ENCODE data around the gene PDE1C. TPM values are rescaled to one million over a fixed set of nuclear protein-coding genes. Genes with fewer than 3 reads are reported as not detected.

The PDE1C gene
- total RNA-seq, 1 experiment from 2014 or later: not detected

DNA sequence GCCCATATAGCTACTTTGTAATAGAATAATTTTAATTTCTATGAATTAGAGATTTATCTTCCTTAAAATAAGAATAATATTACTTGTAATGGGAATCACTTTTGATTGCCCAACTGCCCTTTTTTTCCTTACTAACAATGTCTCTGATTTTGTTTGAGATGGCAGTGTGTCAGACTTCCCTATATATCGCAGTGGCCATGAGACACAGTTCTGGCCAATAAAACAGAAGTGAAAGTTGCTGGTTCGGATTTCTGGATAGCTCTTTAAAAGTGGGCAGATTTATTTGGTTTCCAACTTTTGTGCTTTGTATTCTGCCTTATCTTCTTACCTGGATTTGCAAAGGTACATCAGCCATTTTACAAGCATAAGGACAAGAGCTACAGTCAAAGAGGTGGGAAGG, 213.0 kb downstream of the PDE1C start:
- TF ChIP-seq CTCF (conservative IDR thresholded peaks at IDR 0.05; ENCODE audit: low read depth, low read length): no peak
- TF ChIP-seq EZH2 (IDR thresholded peaks at IDR 0.05; ENCODE audit: borderline replicate concordance, low read depth, low read length, poor library complexity, severe bottlenecking): no peak
- Histone ChIP-seq H3K4me1 (ENCODE audit: insufficient read depth, low read length, poor library complexity, severe bottlenecking) (no peaks in the 10 kb centered on the region), H3K9me3 (ENCODE audit: low read depth, low read length, poor library complexity, severe bottlenecking) (no peaks in the 10 kb centered on the region), H3K27me3 (replicated peaks; ENCODE audit: insufficient read depth, low read depth, low read length, poor library complexity) (peaks cover 2% of the 10 kb centered on the region), H3K36me3 (ENCODE audit: insufficient read depth, low read length, poor library complexity, severe bottlenecking) (no peaks in the 10 kb centered on the region), H3K27ac (ENCODE audit: low read depth, low read length, poor library complexity, severe bottlenecking) (no peak overlapping the region), H3K4me3 (ENCODE audit: low read depth, low read length, poor library complexity, severe bottlenecking) (no peak overlapping the region)
- intact Hi-C loops (cut with micrococcal nuclease; ENCODE audit: unreplicated experiment): no loop called here
- no TSS peak for BruUV-seq (replicated peaks)
- ChIA-PET POLR2A (ENCODE audit: low non-redundant PET) (no interaction called here), CTCF (interaction anchor here (0.6 kb wide), 1 partner anchor 203 kb away, joined by 6 read pairs; no protein-coding TSS in a partner anchor)
- no peak for DNase-seq (ENCODE audit: low spot score)

DNA sequence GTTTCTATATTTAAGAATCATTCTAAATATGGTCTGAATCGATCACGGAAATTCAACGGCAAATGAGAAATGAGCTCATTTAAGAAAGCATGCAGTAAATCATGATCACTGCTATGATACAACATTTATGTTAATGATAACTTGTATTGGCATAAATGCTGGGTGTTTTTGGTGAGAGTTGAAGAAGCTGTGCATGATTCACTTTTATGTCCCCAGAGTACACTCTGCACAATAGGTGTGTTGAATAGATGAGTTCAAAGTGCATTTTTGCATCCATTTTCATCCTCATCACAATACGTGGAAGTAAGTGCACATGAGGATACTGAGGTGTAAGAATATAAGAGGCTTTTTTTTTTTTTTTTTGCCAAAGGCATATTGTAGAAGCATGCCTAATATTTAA, 213.9 kb downstream of the PDE1C start:
- ChIA-PET POLR2A (ENCODE audit: low non-redundant PET) (no interaction called here), CTCF (interaction anchor here (0.6 kb wide), 1 partner anchor 204 kb away, joined by 6 read pairs; no protein-coding TSS in a partner anchor)
- TF ChIP-seq CTCF (conservative IDR thresholded peaks at IDR 0.05; ENCODE audit: low read depth, low read length) (no peak), EZH2 (IDR thresholded peaks at IDR 0.05; ENCODE audit: borderline replicate concordance, low read depth, low read length, poor library complexity, severe bottlenecking) (no peak)

DNA sequence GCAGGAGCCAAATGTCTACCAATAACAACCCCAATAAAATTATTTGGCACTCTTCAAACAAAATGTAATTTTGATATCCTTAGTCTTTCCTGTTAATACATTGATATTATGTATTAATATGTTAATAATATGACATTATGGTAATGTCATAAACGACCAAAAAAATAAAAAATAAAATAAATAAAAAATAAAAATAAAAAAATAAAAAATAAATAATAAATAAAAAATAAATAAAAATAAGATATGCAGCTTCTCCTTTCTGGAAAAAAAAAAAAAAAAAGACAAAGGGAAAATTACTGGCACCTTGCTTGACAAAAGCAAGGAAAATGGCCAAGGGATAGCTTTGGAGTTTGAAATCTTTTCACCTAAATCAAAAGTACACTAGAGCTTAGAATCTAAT, 214.7 kb downstream of the PDE1C start:
- intact Hi-C loops (cut with micrococcal nuclease; ENCODE audit: unreplicated experiment): no loop called here
- no peak for TF ChIP-seq EZH2 (IDR thresholded peaks at IDR 0.05; ENCODE audit: borderline replicate concordance, low read depth, low read length, poor library complexity, severe bottlenecking)
- TF ChIP-seq CTCF (conservative IDR thresholded peaks at IDR 0.05; ENCODE audit: low read depth, low read length): no peak
- Histone ChIP-seq H3K27ac (ENCODE audit: low read depth, low read length, poor library complexity, severe bottlenecking) (no peak overlapping the region), H3K9me3 (ENCODE audit: low read depth, low read length, poor library complexity, severe bottlenecking) (no peaks in the 10 kb centered on the region), H3K36me3 (ENCODE audit: insufficient read depth, low read length, poor library complexity, severe bottlenecking) (no peaks in the 10 kb centered on the region), H3K4me3 (ENCODE audit: low read depth, low read length, poor library complexity, severe bottlenecking) (no peak overlapping the region), H3K27me3 (replicated peaks; ENCODE audit: insufficient read depth, low read depth, low read length, poor library complexity) (peaks cover 10% of the 10 kb centered on the region), H3K4me1 (ENCODE audit: insufficient read depth, low read length, poor library complexity, severe bottlenecking) (no peaks in the 10 kb centered on the region)
- no peak for DNase-seq (ENCODE audit: low spot score)
- ChIA-PET CTCF (no interaction called here), POLR2A (ENCODE audit: low non-redundant PET) (no interaction called here)
- BruUV-seq (replicated peaks): no TSS peak

More for the DNA sequence above, 213.9 kb downstream of the PDE1C start:
- Histone ChIP-seq H3K27ac (ENCODE audit: low read depth, low read length, poor library complexity, severe bottlenecking) (no peak overlapping the region), H3K4me1 (ENCODE audit: insufficient read depth, low read length, poor library complexity, severe bottlenecking) (no peaks in the 10 kb centered on the region), H3K9me3 (ENCODE audit: low read depth, low read length, poor library complexity, severe bottlenecking) (no peaks in the 10 kb centered on the region), H3K4me3 (ENCODE audit: low read depth, low read length, poor library complexity, severe bottlenecking) (no peak overlapping the region), H3K27me3 (replicated peaks; ENCODE audit: insufficient read depth, low read depth, low read length, poor library complexity) (peaks cover 10% of the 10 kb centered on the region), H3K36me3 (ENCODE audit: insufficient read depth, low read length, poor library complexity, severe bottlenecking) (no peaks in the 10 kb centered on the region)
- intact Hi-C loops (cut with micrococcal nuclease; ENCODE audit: unreplicated experiment): no loop called here
- DNase-seq (ENCODE audit: low spot score): no peak
- BruUV-seq (replicated peaks): no TSS peak

All from A673 (cell line).